ENCODE data around the gene RPL35.

Gene RPL35

GRCh38 chr9:124861342-124862229 is at the start of gene RPL35, which contains the start of gene ARPC5L:
Gene RPL35, minus strand, starts transcription at chr9:124861957. Its CDS starts 45 bp downstream, at chr9:124861912.
Gene ARPC5L, plus strand, starts transcription at chr9:124862130. Its CDS starts 7,161 bp downstream, at chr9:124869291.
- Histone ChIP-seq H3K9ac (ENCODE audit: low read depth, low read length, poor library complexity, severe bottlenecking) (peak within 1 kb of the TSS; percentile 97), H3K9me3 (ENCODE audit: insufficient read depth, low read depth, low read length) (no peaks in the 10 kb centered on the region), H3K27me3 (ENCODE audit: insufficient read depth, low read length, poor library complexity, severe bottlenecking) (peaks cover 10% of the 10 kb centered on the region), H3K4me3 (ENCODE audit: low read length, poor library complexity, severe bottlenecking) (peak within 1 kb of the TSS; percentile 97), H3K4me2 (ENCODE audit: low read depth, low read length, poor library complexity, severe bottlenecking) (peak within 1 kb of the TSS; percentile 100), H3F3A (ENCODE audit: low read depth) (0 out of 2 replicates have a peak, but pooled peaks cover under 1% of the 10 kb centered on the region), H3K4me1 (ENCODE audit: insufficient read depth, low read length, poor library complexity, severe bottlenecking) (peaks cover 25% of the 10 kb centered on the region), H3K36me3 (ENCODE audit: insufficient read depth, low read length) (peaks cover 43% of the 10 kb centered on the region), H3K9me2 (replicated peaks; ENCODE audit: low read depth, low read length) (no peaks in the 10 kb centered on the region), H4K20me1 (ENCODE audit: insufficient read depth, low read length, poor library complexity, severe bottlenecking) (peaks cover 49% of the 10 kb centered on the region), H2AFZ (ENCODE audit: low read length) (peak within 1 kb of the TSS; percentile 98), H3K79me2 (ENCODE audit: insufficient read depth, low read length) (peaks cover 52% of the 10 kb centered on the region)
- TF ChIP-seq CTCF (conservative IDR thresholded peaks at IDR 0.05; ENCODE audit: low read length): peak; percentile 41
- no peak for TF ChIP-seq EZH2phosphoT487 (IDR thresholded peaks at IDR 0.05; ENCODE audit: borderline replicate concordance)

GRCh38 chr9:124908098-124908497 is 46.3 kb upstream of the RPL35 start:
- H4K20me1 ChIP-seq (ENCODE audit: insufficient read depth, low read length, poor library complexity, severe bottlenecking): no peaks in the 10 kb centered on the region
- no peaks in the 10 kb centered on the region for H3F3A ChIP-seq (ENCODE audit: low read depth)
- H2AFZ ChIP-seq (ENCODE audit: low read length): no peak overlapping the region
- no peaks in the 10 kb centered on the region for H3K4me1 ChIP-seq (ENCODE audit: insufficient read depth, low read length, poor library complexity, severe bottlenecking)
- H3K4me3 ChIP-seq (ENCODE audit: low read length, poor library complexity, severe bottlenecking): no peak overlapping the region
- H3K9me3 ChIP-seq (ENCODE audit: insufficient read depth, low read depth, low read length): no peaks in the 10 kb centered on the region
- H3K9ac ChIP-seq (ENCODE audit: low read depth, low read length, poor library complexity, severe bottlenecking): no peak overlapping the region
- no peaks in the 10 kb centered on the region for H3K27me3 ChIP-seq (ENCODE audit: insufficient read depth, low read length, poor library complexity, severe bottlenecking)
- TF ChIP-seq EZH2phosphoT487 (IDR thresholded peaks at IDR 0.05; ENCODE audit: borderline replicate concordance) (no peak), CTCF (conservative IDR thresholded peaks at IDR 0.05; ENCODE audit: low read length) (no peak)
- H3K4me2 ChIP-seq (ENCODE audit: low read depth, low read length, poor library complexity, severe bottlenecking): no peak overlapping the region
- H3K36me3 ChIP-seq (ENCODE audit: insufficient read depth, low read length): peaks cover 5% of the 10 kb centered on the region; the same call in 1 of the 2 replicates
- H3K9me2 ChIP-seq (replicated peaks; ENCODE audit: low read depth, low read length): no peaks in the 10 kb centered on the region
- no peaks in the 10 kb centered on the region for H3K79me2 ChIP-seq (ENCODE audit: insufficient read depth, low read length)

GRCh38 chr9:124906966-124907365 is 45.2 kb upstream of the RPL35 start:
- Histone ChIP-seq H3K9me2 (replicated peaks; ENCODE audit: low read depth, low read length) (no peaks in the 10 kb centered on the region), H3K4me2 (ENCODE audit: low read depth, low read length, poor library complexity, severe bottlenecking) (no peak overlapping the region), H3K4me3 (ENCODE audit: low read length, poor library complexity, severe bottlenecking) (no peak overlapping the region), H4K20me1 (ENCODE audit: insufficient read depth, low read length, poor library complexity, severe bottlenecking) (no peaks in the 10 kb centered on the region), H3K4me1 (ENCODE audit: insufficient read depth, low read length, poor library complexity, severe bottlenecking) (no peaks in the 10 kb centered on the region), H3K9ac (ENCODE audit: low read depth, low read length, poor library complexity, severe bottlenecking) (no peak overlapping the region), H3K36me3 (ENCODE audit: insufficient read depth, low read length) (peaks cover 9% of the 10 kb centered on the region; the same call in 1 of the 2 replicates), H3K27me3 (ENCODE audit: insufficient read depth, low read length, poor library complexity, severe bottlenecking) (no peaks in the 10 kb centered on the region), H3K9me3 (ENCODE audit: insufficient read depth, low read depth, low read length) (no peaks in the 10 kb centered on the region), H2AFZ (ENCODE audit: low read length) (no peak overlapping the region), H3K79me2 (ENCODE audit: insufficient read depth, low read length) (no peaks in the 10 kb centered on the region), H3F3A (ENCODE audit: low read depth) (no peaks in the 10 kb centered on the region)
- TF ChIP-seq CTCF (conservative IDR thresholded peaks at IDR 0.05; ENCODE audit: low read length) (no peak), EZH2phosphoT487 (IDR thresholded peaks at IDR 0.05; ENCODE audit: borderline replicate concordance) (no peak)
